Activated T-cell treated with anti-CD3 and anti-CD28 coated beads, Interleukin-2, amount 50 U/mL, for 72 hours (primary cell): ENCODE results near the gene SHC4. TPM values are rescaled to one million over a fixed set of nuclear protein-coding genes. Genes with fewer than 3 reads are reported as not detected.

Experiments used
- ATAC-seq, 2 donors: fragments of 150-1000 bp; cut with Tn5 transposase; replicated peaks in 1 of 2; 2 replicates each; pipeline ENCODE4 v1.10.0; 2021; ENCODE audit warnings: moderate library complexity in 2 of 2, mild to moderate bottlenecking in 1 of 2
- DNase-seq, 2 donors: peaks; one replicate each; pipeline ENCODE4 v3.0.0; 2021 to 2022; ENCODE audit warnings: mixed read lengths in 1 of 2
- H3K27ac Mint-ChIP-seq: one replicate; pipeline ENCODE4 v1.8.0; 2022; ENCODE audit warnings: mild to moderate bottlenecking, moderate library complexity, mixed read lengths
- H3K27me3 Mint-ChIP-seq: one replicate; pipeline ENCODE4 v1.8.0; 2022; ENCODE audit warnings: low read depth, mixed read lengths
- H3K36me3 Mint-ChIP-seq, 2 donors: one replicate each; pipeline ENCODE4 v1.8.0; 2022; ENCODE audit warnings: mixed read lengths in 2 of 2, mild to moderate bottlenecking in 1 of 2; ENCODE audit not compliant: insufficient read depth in 2 of 2
- H3K4me1 Mint-ChIP-seq: one replicate; pipeline ENCODE4 v1.8.0; 2022; ENCODE audit warnings: low read depth, mixed read lengths
- H3K4me3 Mint-ChIP-seq, 2 donors: one replicate each; pipeline ENCODE4 v1.8.0; 2022; ENCODE audit warnings: mild to moderate bottlenecking in 2 of 2, mixed read lengths in 2 of 2, moderate library complexity in 2 of 2
- H3K9me3 Mint-ChIP-seq, 2 donors: one replicate each; pipeline ENCODE4 v1.8.0; 2022; ENCODE audit warnings: mixed read lengths in 2 of 2
- total RNA-seq, 2 donors: library from RNA; stranded (reverse); gene quantifications; one replicate each; pipeline ENCODE4 v1.2.3, GENCODE V29; 2022

SHC4 gene
- total RNA-seq, 2 donors from 2014 or later, result 1.2 to 2.1 TPM

DNA sequence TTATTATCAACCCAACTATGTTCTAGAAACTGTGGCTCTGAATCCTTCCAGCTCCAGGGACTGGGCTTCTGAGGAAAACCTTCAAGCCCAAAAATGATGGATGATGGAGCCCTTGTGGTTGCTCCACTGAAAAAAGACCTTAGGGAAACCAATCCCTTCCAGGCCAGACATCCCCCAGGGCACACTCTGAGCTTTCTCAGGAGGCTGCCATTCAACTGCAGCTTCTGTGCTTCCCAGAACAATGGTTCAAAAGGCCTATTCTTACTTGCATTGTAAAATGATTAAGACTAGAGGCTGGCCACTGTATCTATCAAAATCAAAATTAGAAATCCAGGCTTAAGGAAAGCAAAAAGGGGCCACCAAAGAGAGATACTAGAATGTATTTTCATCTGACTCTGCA, 58.5 kb downstream of the SHC4 start:
- DNase-seq (no peak), ATAC-seq (no peak)
- Mint-ChIP-seq H3K36me3 (no peaks in the 10 kb centered on the region), H3K27ac (no peak overlapping the region), H3K4me1 (peaks cover 20% of the 10 kb centered on the region), H3K4me3 (no peak overlapping the region), H3K9me3 (peaks cover 2 to 3% of the 10 kb centered on the region in 2 donors), H3K27me3 (peaks cover 8% of the 10 kb centered on the region)

- H3K4me1 Mint-ChIP-seq, result peaks cover 20% of the 10 kb centered on the region
- peaks cover 7% of the 10 kb centered on the region for H3K27me3 Mint-ChIP-seq
- peaks cover 2 to 3% of the 10 kb centered on the region in 2 donors for H3K9me3 Mint-ChIP-seq
- no peaks in the 10 kb centered on the region for H3K36me3 Mint-ChIP-seq
- no peak overlapping the region for H3K4me3 Mint-ChIP-seq
- DNase-seq, result no peak
- H3K27ac Mint-ChIP-seq, result no peak overlapping the region
- ATAC-seq, result no peak
Observed at GRCh38 chr15:48904758-48905157, 59.0 kb downstream of the SHC4 start.

- H3K27me3 Mint-ChIP-seq, result peaks cover 32% of the 10 kb centered on the region
Observed at GRCh38 chr15:48899793-48900192, 63.9 kb downstream of the SHC4 start.

GRCh38 chr15:48898446-48898845, 65.3 kb downstream of the SHC4 start:
- H3K36me3 Mint-ChIP-seq, result no peaks in the 10 kb centered on the region
- peaks cover 34% of the 10 kb centered on the region for H3K27me3 Mint-ChIP-seq
- H3K4me1 Mint-ChIP-seq, result peaks cover 9% of the 10 kb centered on the region
- DNase-seq (no peak), ATAC-seq (no peak)
- H3K4me3 Mint-ChIP-seq, result no peak overlapping the region
- H3K9me3 Mint-ChIP-seq, result no peaks in the 10 kb centered on the region
- no peak overlapping the region for H3K27ac Mint-ChIP-seq

More at GRCh38 chr15:48899793-48900192, 63.9 kb downstream of the SHC4 start:
- H3K9me3 Mint-ChIP-seq, result no peaks in the 10 kb centered on the region
- ATAC-seq (no peak), DNase-seq (no peak)
- H3K27ac Mint-ChIP-seq, result no peak overlapping the region
- H3K36me3 Mint-ChIP-seq, result no peaks in the 10 kb centered on the region
- H3K4me3 Mint-ChIP-seq, result no peak overlapping the region
- H3K4me1 Mint-ChIP-seq, result peaks cover 9% of the 10 kb centered on the region

DNA sequence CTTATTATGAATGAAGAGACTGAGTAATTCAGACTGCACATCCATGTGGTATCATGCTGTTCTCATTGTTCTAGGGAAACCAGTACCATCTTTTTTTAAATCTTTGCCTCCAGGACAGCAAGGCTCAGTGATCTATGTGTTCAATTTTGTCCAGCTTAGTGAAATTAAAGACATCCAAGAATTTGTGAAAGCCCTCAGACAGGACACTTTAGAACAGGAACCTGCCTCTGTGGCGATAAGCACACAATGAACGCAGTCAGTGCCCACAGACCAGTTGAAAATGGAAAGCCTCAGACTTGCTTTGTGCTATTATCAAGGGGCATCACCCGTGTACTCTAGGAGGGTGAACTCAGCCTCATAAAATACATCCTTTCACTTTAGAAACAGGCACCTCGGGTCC, 65.7 kb downstream of the SHC4 start:
- Mint-ChIP-seq H3K4me3 (peak overlapping the region in 1 of 2 donors; percentile 19), H3K27ac (no peak overlapping the region), H3K4me1 (peaks cover 9% of the 10 kb centered on the region), H3K9me3 (no peaks in the 10 kb centered on the region), H3K36me3 (no peaks in the 10 kb centered on the region), H3K27me3 (peaks cover 38% of the 10 kb centered on the region)
- ATAC-seq (no peak), DNase-seq (no peak)

DNA sequence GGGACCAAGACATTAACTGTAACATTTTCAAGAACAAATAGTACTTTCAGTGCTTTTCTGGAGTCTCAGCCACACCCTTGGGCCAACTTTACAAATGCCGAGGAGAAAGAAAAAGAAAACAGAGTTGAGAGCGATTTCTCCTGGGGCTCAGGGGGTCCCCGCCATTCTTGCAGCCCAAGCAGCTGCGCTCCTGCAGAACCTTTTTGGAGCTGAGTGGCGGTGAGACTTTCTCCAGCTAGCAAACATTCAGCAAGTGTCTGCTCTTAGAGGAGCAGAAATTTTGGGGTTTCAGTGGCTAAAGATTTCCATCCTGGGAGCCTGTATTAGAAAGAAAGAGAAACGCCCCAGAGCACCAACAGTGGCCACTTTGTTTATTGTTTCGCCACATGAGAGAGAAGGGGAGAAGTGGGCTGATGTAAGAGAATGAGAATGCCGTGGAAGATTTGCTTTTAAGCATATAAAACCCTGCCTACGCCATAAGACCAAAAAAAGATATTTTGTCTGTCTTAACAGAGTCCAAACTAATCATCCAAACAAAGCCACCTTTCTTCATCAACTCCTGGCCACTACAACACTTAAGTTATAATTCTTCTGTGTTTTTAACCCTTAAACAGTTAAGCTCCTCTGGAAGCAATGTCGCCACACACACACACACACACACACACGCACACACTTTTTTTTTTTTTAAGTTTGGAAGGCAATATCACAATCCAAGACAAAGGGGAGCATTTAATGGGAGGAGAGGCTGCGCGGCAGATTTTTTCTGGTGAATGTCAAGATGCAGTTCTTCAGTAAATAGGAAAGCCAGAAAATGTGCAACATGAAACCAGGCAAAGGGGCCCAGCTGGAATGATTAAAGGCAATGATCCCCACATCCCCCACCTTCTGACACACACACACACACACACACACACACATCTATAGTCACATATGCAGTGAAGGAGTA, 66.6 kb downstream of the SHC4 start:
- DNase-seq (no peak), ATAC-seq (no peak)
- Mint-ChIP-seq H3K4me3 (peak overlapping the region in 1 of 2 donors; percentile 5), H3K27me3 (peaks cover 44% of the 10 kb centered on the region), H3K36me3 (no peaks in the 10 kb centered on the region), H3K4me1 (peaks cover 9% of the 10 kb centered on the region), H3K9me3 (no peaks in the 10 kb centered on the region), H3K27ac (no peak overlapping the region)

GRCh38 chr15:48893311-48893710, 70.4 kb downstream of the SHC4 start:
- no peak for ATAC-seq
- H3K27me3 Mint-ChIP-seq, result peaks cover 50% of the 10 kb centered on the region

DNA sequence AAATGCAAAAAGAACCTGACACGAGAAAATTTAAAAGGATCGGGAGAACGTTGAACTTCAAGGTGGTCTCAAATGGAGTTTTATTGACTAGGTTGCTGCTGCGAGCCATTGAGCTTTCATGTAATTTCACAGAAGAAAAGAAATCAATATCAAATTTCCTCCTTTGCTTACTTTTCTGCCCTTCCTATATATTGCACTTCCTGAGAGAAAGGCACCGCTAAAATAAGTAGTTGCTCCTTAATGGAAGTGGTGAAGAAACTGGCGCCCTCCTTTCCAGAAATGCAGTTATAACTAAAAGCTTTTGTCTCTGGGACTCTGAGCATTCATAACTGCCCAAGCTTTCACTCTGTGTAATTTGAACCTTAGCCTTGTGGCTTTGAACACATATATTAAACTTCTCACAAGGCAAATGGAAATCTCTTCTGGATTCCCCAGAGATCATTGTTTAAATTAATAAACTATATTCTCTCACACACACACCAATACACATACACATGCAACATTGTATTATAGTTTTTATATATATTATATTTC, 72.4 kb downstream of the SHC4 start:
- H3K36me3 Mint-ChIP-seq, result no peaks in the 10 kb centered on the region
- H3K27ac Mint-ChIP-seq, result no peak overlapping the region
- no peaks in the 10 kb centered on the region for H3K9me3 Mint-ChIP-seq
- no peak for ATAC-seq
- peaks cover 43% of the 10 kb centered on the region for H3K27me3 Mint-ChIP-seq
- no peak for DNase-seq
- peaks cover 17% of the 10 kb centered on the region for H3K4me1 Mint-ChIP-seq
- no peak overlapping the region for H3K4me3 Mint-ChIP-seq

More at GRCh38 chr15:48893311-48893710, 70.4 kb downstream of the SHC4 start:
- Mint-ChIP-seq H3K27ac (no peak overlapping the region), H3K9me3 (no peaks in the 10 kb centered on the region), H3K36me3 (no peaks in the 10 kb centered on the region), H3K4me3 (no peak overlapping the region), H3K4me1 (peaks cover 9% of the 10 kb centered on the region)
- no peak for DNase-seq

DNA sequence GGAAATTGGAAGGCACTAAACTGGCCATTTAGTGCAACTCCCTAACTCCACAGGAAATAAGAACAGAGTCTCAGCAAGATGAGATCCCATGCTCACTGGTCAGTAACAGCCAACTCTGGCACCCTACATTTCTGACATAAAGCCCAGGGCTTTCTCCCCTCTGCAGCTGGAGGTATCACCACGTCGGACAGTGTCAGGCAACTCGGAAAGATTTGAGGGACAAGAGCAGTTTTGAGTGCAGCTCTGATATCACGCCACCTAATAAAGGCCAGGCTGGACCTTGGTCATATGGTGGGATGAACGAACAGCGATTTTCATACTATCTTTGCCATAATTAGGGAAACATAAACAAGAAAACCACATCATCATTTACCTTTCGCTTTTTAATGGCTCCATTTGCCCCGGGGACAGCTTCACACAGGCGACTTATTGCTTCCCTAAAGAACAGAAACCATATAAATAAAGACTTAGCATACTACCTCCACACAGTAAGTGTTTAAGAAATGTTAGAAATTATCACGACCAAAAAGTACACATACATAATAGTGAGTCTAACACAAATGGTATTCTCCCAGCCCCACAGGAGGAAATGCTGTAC, 73.2 kb downstream of the SHC4 start:
- no peak for ATAC-seq
- no peak overlapping the region for H3K27ac Mint-ChIP-seq
- peaks cover 17% of the 10 kb centered on the region for H3K4me1 Mint-ChIP-seq
- peaks cover 42% of the 10 kb centered on the region for H3K27me3 Mint-ChIP-seq
- no peak overlapping the region for H3K4me3 Mint-ChIP-seq
- H3K36me3 Mint-ChIP-seq, result no peaks in the 10 kb centered on the region
- H3K9me3 Mint-ChIP-seq, result no peaks in the 10 kb centered on the region
- DNase-seq, result no peak

GRCh38 chr15:48889925-48890324, 73.8 kb downstream of the SHC4 start:
- Mint-ChIP-seq H3K36me3 (no peaks in the 10 kb centered on the region), H3K27me3 (peaks cover 38% of the 10 kb centered on the region), H3K9me3 (no peaks in the 10 kb centered on the region), H3K27ac (no peak overlapping the region), H3K4me1 (peaks cover 17% of the 10 kb centered on the region), H3K4me3 (no peak overlapping the region)
- DNase-seq (no peak), ATAC-seq (no peak)

DNA sequence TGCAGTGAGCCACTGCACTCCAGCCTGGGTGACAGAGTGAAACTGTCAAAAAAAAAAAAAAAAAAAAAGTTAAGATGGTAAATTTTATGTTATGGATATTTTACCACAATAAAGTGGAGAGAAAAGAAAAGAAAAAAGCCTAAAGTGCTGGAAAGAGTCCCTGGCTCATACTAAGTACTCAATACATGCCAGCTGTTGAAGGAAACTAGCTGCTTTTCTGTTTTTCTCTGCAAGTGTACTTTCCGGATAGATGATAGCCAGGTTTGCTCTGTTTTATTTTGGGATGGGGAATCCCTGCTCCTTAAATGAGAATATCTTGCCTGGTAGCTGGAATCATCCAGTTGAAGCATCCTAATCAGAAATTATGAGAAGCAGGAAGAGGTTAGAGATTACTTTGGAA, 74.9 kb downstream of the SHC4 start:
- no peak overlapping the region for H3K4me3 Mint-ChIP-seq
- no peak for DNase-seq
- H3K9me3 Mint-ChIP-seq, result no peaks in the 10 kb centered on the region
- no peak for ATAC-seq
- peaks cover 45% of the 10 kb centered on the region for H3K27me3 Mint-ChIP-seq
- H3K4me1 Mint-ChIP-seq, result peaks cover 17% of the 10 kb centered on the region
- no peaks in the 10 kb centered on the region for H3K36me3 Mint-ChIP-seq
- H3K27ac Mint-ChIP-seq, result no peak overlapping the region

DNA sequence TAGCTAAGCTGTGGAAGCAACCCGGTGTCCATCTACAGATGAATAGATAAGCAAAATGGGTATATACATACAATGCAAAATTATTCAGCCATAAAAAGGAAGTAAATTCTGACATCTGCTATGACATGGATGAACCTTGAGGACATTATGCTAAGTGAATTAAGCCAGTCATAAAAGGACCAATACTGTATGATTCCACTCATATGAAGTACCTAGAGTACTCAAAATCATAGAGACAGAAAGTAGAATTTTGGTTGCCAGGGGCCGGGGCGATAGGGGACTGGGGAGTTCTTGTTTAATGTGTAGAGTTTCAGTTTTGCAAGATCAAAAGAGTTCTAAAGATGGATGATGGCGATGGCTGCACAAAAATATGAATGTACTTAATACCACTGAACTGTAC, 75.5 kb downstream of the SHC4 start:
- H3K9me3 Mint-ChIP-seq, result no peaks in the 10 kb centered on the region
- H3K4me3 Mint-ChIP-seq, result no peak overlapping the region
- H3K27ac Mint-ChIP-seq, result no peak overlapping the region
- peak; percentile 93 to 95 for ATAC-seq
- no peaks in the 10 kb centered on the region for H3K36me3 Mint-ChIP-seq
- H3K4me1 Mint-ChIP-seq, result peaks cover 17% of the 10 kb centered on the region
- peak; percentile 50 to 56 for DNase-seq
- peaks cover 50% of the 10 kb centered on the region for H3K27me3 Mint-ChIP-seq

DNA sequence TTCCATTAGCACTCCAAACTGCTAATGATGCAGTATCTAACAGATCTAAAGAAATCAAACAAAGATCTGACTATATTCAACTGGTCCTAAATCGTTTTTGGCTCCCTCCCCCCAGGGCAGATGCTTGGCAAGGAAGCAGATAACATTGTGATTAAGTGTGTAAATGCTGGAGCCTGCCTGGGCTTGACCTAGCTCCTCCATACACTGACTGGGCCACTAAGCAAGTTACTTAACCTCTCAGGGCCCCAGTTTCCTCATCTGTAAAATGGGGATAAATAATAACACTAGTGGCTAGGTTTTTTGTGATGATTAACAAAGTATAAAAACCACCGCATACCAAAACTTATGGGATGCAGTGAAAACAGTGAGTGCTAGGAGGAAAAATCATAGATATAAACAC, 76.6 kb downstream of the SHC4 start:
- peak overlapping the region; percentile 4 to 17 for H3K4me3 Mint-ChIP-seq
- DNase-seq (no peak), ATAC-seq (no peak)
- H3K9me3 Mint-ChIP-seq, result no peaks in the 10 kb centered on the region
- H3K36me3 Mint-ChIP-seq, result no peaks in the 10 kb centered on the region
- peaks cover 19% of the 10 kb centered on the region for H3K4me1 Mint-ChIP-seq
- peaks cover 44% of the 10 kb centered on the region for H3K27me3 Mint-ChIP-seq
- no peak overlapping the region for H3K27ac Mint-ChIP-seq
